Right lobe of liver (tissue), 6 donors: ENCODE results near the gene RNASE7. TPM values are rescaled to one million over a fixed set of nuclear protein-coding genes. Genes with fewer than 3 reads are reported as not detected.

Experiments used
- ATAC-seq, 4 donors: fragments of 200-7000 bp; cut with Tn5 transposase; one replicate each; pipeline ENCODE4 v1.9.1; 2020; ENCODE audit warnings: mild to moderate bottlenecking in 4 of 4, moderate library complexity in 4 of 4
- DNase-seq, 3 donors: peaks; one replicate each; pipeline ENCODE4 v3.0.0-alpha.2; 2020
- H3K27ac ChIP-seq, 3 donors: fragments of 200-600 bp; one replicate each; pipeline ENCODE4 v1.8.0; 2022
- H3K27me3 ChIP-seq, 2 donors: fragments of 200-600 bp; one replicate each; pipeline ENCODE4 v1.8.0; 2022
- H3K36me3 ChIP-seq, 4 donors: fragments of 200-600 bp; sonication (generic) in 1 of 4; one replicate each; pipeline versions ENCODE4 v1.5.1 to v1.8.0; 2017 to 2022; ENCODE audit warnings: control low read depth in 1 of 4
- H3K4me1 ChIP-seq, 4 donors: fragments of 200-600 bp; sonication (generic) in 1 of 4; one replicate each; pipeline versions ENCODE4 v1.5.1 to v1.8.0; 2017 to 2022; ENCODE audit warnings: control low read depth in 1 of 4
- H3K4me3 ChIP-seq, 3 donors: fragments of 200-600 bp; one replicate each; pipeline ENCODE4 v1.8.0; 2022
- H3K9me3 ChIP-seq, 4 donors: fragments of 200-600 bp; sonication (generic) in 1 of 4; one replicate each; pipeline versions ENCODE4 v1.5.1 to v1.8.0; 2017 to 2022; ENCODE audit warnings: control low read depth in 1 of 4
- POLR2A ChIP-seq: fragments of 450-650 bp; IDR thresholded peaks from one replicate; pipeline ENCODE4 v1.6.1; 2017; ENCODE audit warnings: antibody characterized with exemption, mild to moderate bottlenecking
- WGBS: methylation state at CpG from one replicate; pipeline ENCODE4 v1.1.6; 2018; ENCODE audit warnings: low coverage, low lambda C conversion rate; ENCODE audit not compliant: insufficient coverage; ENCODE audit errors: missing lambda C conversion rate; 5-methylcytosine and 5-hydroxymethylcytosine counted together
- intact Hi-C, 2 donors: fragments of 100-400 bp; cut with DNase I; formaldehyde crosslinking; loops; one replicate each; pipeline versions ENCODE4 v1.11.2 to v1.14.1; 2022
- total RNA-seq, 6 experiments: library from RNA; depleted of rRNA in 2 of 6; stranded (reverse); fragments of >200 nt in 2 of 6; fragmentation: NEBNext Ultra II Directional in 3 of 6; extraction: Animal tissue kit (Norgen Biotek cat#: 25700) in 3 of 6; gene quantifications; one replicate each; pipeline versions ENCODE4 v1.1.0 to v1.2.4, GENCODE V29; 2016 to 2023
- TF ChIP-seq, protein P1 (sequence below), 4 donors: fragments of 200-600 bp in 3 of 4; fragments of 450-650 bp in 1 of 4; IDR thresholded peaks; one replicate each; pipeline versions ENCODE4 v1.5.1 to v1.8.0; 2016 to 2022; ENCODE audit warnings: antibody characterized with exemption in 4 of 4, mild to moderate bottlenecking in 2 of 4
- donor health status: DM: no; HTN: yes; CAD: no.
- donor health status: DM: no; HTN: no; CAD: no.
- donor health status: DM: no; HTN: no; CAD: no.
- donor health status: DM: no; HTN: yes; CAD: no.
- donor health status: DM: no; HTN: yes; CAD: no.

RNASE7 gene
- total RNA-seq, 6 experiments from 2014 or later: 0.18 to 0.31 (median 0.22) TPM; not detected in 3

DNA sequence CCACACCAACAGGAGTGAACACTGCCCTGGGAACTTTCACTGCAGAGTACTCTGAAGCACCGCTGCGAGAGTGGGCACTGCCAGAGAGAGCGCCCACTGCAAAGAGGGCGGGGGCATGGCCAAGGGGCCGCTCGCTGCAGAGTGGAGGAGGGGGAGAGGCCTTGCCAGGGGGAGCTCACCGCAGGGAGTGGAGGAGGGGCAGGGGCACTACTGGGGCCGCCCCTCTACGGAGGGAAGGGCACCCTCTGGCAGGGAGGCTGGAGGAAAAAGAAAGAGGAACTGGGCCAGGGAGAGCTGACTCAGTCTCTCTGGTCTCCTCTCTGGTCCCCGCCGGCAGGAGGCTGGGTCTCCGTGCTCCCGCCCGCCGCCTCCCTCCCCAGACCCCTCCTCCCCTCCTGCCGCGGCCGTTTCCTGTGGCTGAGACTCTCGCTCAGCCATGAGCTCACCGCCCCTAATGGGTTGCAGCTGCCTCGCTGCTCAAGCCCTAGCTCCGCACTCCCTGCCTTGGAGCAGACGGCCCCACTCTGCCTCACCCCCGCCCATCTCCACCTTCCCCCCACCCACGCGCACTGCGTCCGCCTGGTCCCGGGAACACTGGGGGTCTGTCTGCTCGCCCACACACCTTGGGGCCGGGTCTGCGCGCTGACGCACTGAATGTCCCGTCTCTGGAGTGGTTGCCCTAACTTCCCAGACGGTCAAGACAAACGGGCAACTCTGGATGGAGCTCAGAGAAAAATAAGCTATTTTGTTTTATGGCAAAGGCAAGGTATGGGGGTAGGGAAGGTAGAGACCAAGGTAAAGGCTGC is 29.3 kb downstream of the RNASE7 start:
- WGBS: 0% methylated on average over 18 of the region's 37 CpGs
- intact Hi-C loops: no loop called here

DNA sequence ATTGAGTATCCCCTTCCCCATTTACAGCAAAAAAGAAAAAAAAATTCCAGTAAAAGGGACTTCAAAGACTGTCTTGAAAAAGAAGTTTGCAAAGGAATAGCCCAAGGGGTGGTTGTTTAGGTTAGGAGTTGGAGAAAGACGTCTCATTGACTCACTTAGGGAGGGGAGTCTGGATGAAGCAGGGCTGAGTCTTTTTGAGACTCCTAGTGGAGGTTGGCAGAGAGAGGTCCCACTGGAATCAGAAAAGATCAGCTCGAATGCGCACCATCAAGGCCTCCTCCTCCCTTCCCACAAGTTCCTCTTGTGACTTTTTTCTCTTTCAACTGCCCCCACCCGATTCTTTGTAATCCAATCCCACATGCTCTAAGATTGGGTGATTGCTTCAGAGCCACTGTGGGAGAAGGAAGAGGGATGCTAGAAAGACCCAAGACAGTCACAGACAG is 29.9 kb downstream of the RNASE7 start:
- no peak for ATAC-seq
- no peak for DNase-seq
- Histone ChIP-seq H3K27ac (peak overlapping the region; percentile 65 to 72 (median 66)), H3K9me3 (no peaks in the 10 kb centered on the region), H3K4me1 (peaks cover 0 to 25% (median 5%) of the 10 kb centered on the region in 4 donors), H3K4me3 (peak overlapping the region in 2 of 3 donors; percentile 73 to 75), H3K36me3 (peaks cover 0 to 17% (median 3%) of the 10 kb centered on the region in 4 donors), H3K27me3 (no peaks in the 10 kb centered on the region)
- WGBS: 28% methylated on average over 4 of the region's 4 CpGs
- TF ChIP-seq POLR2A: no peak
- TF ChIP-seq, protein P1, sequence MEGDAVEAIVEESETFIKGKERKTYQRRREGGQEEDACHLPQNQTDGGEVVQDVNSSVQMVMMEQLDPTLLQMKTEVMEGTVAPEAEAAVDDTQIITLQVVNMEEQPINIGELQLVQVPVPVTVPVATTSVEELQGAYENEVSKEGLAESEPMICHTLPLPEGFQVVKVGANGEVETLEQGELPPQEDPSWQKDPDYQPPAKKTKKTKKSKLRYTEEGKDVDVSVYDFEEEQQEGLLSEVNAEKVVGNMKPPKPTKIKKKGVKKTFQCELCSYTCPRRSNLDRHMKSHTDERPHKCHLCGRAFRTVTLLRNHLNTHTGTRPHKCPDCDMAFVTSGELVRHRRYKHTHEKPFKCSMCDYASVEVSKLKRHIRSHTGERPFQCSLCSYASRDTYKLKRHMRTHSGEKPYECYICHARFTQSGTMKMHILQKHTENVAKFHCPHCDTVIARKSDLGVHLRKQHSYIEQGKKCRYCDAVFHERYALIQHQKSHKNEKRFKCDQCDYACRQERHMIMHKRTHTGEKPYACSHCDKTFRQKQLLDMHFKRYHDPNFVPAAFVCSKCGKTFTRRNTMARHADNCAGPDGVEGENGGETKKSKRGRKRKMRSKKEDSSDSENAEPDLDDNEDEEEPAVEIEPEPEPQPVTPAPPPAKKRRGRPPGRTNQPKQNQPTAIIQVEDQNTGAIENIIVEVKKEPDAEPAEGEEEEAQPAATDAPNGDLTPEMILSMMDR (IDR thresholded peaks at IDR 0.05): no peak
- intact Hi-C loops: no loop called here

More for the DNA sequence above, 29.3 kb downstream of the RNASE7 start:
- H3K27ac ChIP-seq: peak overlapping the region; percentile 65 to 72 (median 66)
- TF ChIP-seq, protein P1 (IDR thresholded peaks at IDR 0.05): no peak
- no peak for TF ChIP-seq POLR2A
- H3K9me3 ChIP-seq: no peaks in the 10 kb centered on the region
- peak overlapping the region; percentile 73 to 75 (median 74) for H3K4me3 ChIP-seq
- ATAC-seq (peak; percentile 50 to 68 (median 57)), DNase-seq (peak; percentile 76 to 87 (median 85))
- peaks cover 0 to 10% (median 2%) of the 10 kb centered on the region in 4 donors for H3K36me3 ChIP-seq
- H3K4me1 ChIP-seq: peaks cover 0 to 25% (median 5%) of the 10 kb centered on the region in 4 donors
- no peaks in the 10 kb centered on the region for H3K27me3 ChIP-seq

DNA sequence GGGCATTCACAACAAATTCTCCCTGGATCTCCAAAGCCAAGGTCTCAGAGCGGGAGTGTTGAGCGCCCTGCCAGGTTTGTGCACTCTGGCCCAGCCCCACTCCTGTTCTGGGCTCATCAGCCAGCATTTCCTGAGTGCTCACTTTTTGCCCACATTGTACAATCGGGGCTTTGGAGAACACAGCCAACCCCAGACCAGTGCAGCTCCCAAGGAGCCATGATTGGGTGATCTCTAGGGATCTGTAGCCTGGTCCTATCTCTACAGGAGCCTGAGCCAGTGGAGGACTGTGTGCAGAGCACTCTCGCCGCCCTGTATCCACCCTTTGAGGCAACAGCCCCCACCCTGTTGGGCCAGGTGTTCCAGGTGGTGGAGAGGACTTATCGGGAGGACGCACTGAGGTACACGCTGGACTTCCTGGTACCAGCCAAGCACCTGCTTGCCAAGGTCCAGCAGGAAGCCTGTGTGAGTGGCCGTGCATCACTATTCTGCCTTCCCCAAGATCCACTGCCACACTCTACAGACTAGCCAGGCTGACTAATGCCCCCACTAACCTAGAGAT is 30.7 kb downstream of the RNASE7 start:
- H3K4me3 ChIP-seq: no peak overlapping the region
- WGBS: no CpG with 5 or more reads among the region's 9 CpGs
- no peak overlapping the region for H3K27ac ChIP-seq
- H3K4me1 ChIP-seq: peaks cover 0 to 25% (median 5%) of the 10 kb centered on the region in 4 donors
- no peak for TF ChIP-seq POLR2A
- TF ChIP-seq, protein P1 (IDR thresholded peaks at IDR 0.05): no peak
- no peaks in the 10 kb centered on the region for H3K27me3 ChIP-seq
- no peaks in the 10 kb centered on the region for H3K9me3 ChIP-seq
- ATAC-seq (no peak), DNase-seq (no peak)
- H3K36me3 ChIP-seq: peaks cover 0 to 23% (median 6%) of the 10 kb centered on the region in 4 donors
- intact Hi-C loops: no loop called here

DNA sequence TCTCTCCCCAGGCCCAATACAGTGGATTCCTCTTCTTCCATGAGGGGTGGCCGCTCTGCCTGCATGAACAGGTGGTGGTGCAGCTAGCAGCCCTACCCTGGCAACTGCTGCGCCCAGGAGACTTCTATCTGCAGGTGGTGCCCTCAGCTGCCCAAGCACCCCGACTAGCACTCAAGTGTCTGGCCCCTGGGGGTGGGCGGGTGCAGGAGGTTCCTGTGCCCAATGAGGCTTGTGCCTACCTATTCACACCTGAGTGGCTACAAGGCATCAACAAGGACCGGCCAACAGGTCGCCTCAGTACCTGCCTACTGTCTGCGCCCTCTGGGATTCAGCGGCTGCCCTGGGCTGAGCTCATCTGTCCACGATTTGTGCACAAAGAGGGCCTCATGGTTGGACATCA is 31.8 kb downstream of the RNASE7 start:
- TF ChIP-seq, protein P1 (IDR thresholded peaks at IDR 0.05): no peak
- TF ChIP-seq POLR2A: no peak
- no peak overlapping the region for H3K27ac ChIP-seq
- intact Hi-C loops: no loop called here
- H3K27me3 ChIP-seq: no peaks in the 10 kb centered on the region
- no peaks in the 10 kb centered on the region for H3K9me3 ChIP-seq
- no CpG with 5 or more reads among the region's 9 CpGs for WGBS
- H3K36me3 ChIP-seq: peaks cover 0 to 30% (median 6%) of the 10 kb centered on the region in 4 donors
- no peak overlapping the region for H3K4me3 ChIP-seq
- peaks cover 0 to 18% (median 3%) of the 10 kb centered on the region in 4 donors for H3K4me1 ChIP-seq
- DNase-seq: no peak
- no peak for ATAC-seq
